Calu3 (cell line): Measurements from ENCODE around the gene PPP1R9B. TPM values are rescaled to one million over a fixed set of nuclear protein-coding genes. Genes with fewer than 3 reads are reported as not detected.
A peak's percentile ranks its signal among the peaks of the same experiment; 100 is the strongest.

Experiments used
- BruUV-seq: library from RNA; stranded (reverse); fragments of 400-500 nt; replicated peaks from 2 replicates; lab custom pipeline; 2021; lab: Mats Ljungman, UMichigan
- CTCF ChIA-PET: fragments of 300-600 bp; sonication (Branson Sonifier 250); formaldehyde crosslinking; loops from one replicate; lab custom pipeline; 2022; ENCODE audit warnings: antibody characterized with exemption; lab: Charles Lee
- DNase-seq: peaks from one replicate; pipeline ENCODE4 v3.0.0; 2022
- H3K27ac Mint-ChIP-seq: one replicate; pipeline ENCODE4 v1.8.0; 2022; ENCODE audit warnings: mixed read lengths; ENCODE audit not compliant: unreplicated experiment
- H3K27me3 Mint-ChIP-seq: one replicate; pipeline ENCODE4 v1.8.0; 2022; ENCODE audit warnings: mixed read lengths; ENCODE audit not compliant: unreplicated experiment
- H3K36me3 Mint-ChIP-seq: one replicate; pipeline ENCODE4 v1.8.0; 2022; ENCODE audit warnings: mild to moderate bottlenecking, moderate library complexity, mixed read lengths; ENCODE audit not compliant: insufficient read depth, unreplicated experiment
- H3K4me1 Mint-ChIP-seq: one replicate; pipeline ENCODE4 v1.8.0; 2022; ENCODE audit warnings: mild to moderate bottlenecking, low read depth, mixed read lengths; ENCODE audit not compliant: unreplicated experiment
- H3K4me3 Mint-ChIP-seq: one replicate; pipeline ENCODE4 v1.8.0; 2022; ENCODE audit warnings: mild to moderate bottlenecking, low read depth, moderate library complexity, mixed read lengths; ENCODE audit not compliant: unreplicated experiment
- H3K9me3 Mint-ChIP-seq: one replicate; pipeline ENCODE4 v1.8.0; 2022; ENCODE audit warnings: low read depth, mixed read lengths; ENCODE audit not compliant: unreplicated experiment
- CTCF ChIP-seq: fragments of 200-600 bp; IDR thresholded peaks from one replicate; pipeline ENCODE4 v1.8.0; 2022; ENCODE audit warnings: antibody characterized with exemption; ENCODE audit not compliant: unreplicated experiment
- intact Hi-C: fragments of 100-400 bp; cut with micrococcal nuclease; formaldehyde crosslinking; loops from one replicate; pipeline ENCODE4 v1.10.0; 2022; ENCODE audit not compliant: unreplicated experiment
- total RNA-seq: library from RNA; stranded (reverse); gene quantifications from 2 replicates; pipeline ENCODE4 v1.2.3, GENCODE V29; 2022

Gene PPP1R9B
- total RNA-seq, 1 experiment from 2014 or later = 74.3 TPM

- no peak for DNase-seq
- Mint-ChIP-seq H3K36me3 (peaks cover 12% of the 10 kb centered on the region), H3K4me1 (peaks cover 24% of the 10 kb centered on the region), H3K4me3 (no peak overlapping the region), H3K9me3 (no peaks in the 10 kb centered on the region), H3K27ac (no peak overlapping the region), H3K27me3 (peaks cover 80% of the 10 kb centered on the region)
- BruUV-seq = no TSS peak
- TF ChIP-seq CTCF = no peak
- CTCF ChIA-PET = interaction anchor here (0.7 kb wide), 1 partner anchor 70 kb away, joined by 6 read pairs; no protein-coding TSS in a partner anchor
- intact Hi-C loops = loop anchor here (5.0 kb wide), 1 partner anchor 47 kb away; no protein-coding TSS in a partner anchor
Measured at GRCh38 chr17:50163843-50164696, 13.6 kb upstream of the PPP1R9B start.

GRCh38 chr17:50162466-50163254 is 12.2 kb upstream of the PPP1R9B start:
- Mint-ChIP-seq H3K36me3 (peaks cover 12% of the 10 kb centered on the region), H3K4me1 (peaks cover 18% of the 10 kb centered on the region), H3K4me3 (no peak overlapping the region), H3K27ac (no peak overlapping the region), H3K9me3 (no peaks in the 10 kb centered on the region), H3K27me3 (peaks cover 66% of the 10 kb centered on the region)
- TF ChIP-seq CTCF = no peak
- CTCF ChIA-PET = interaction anchor here (0.8 to 2.6 kb wide), 6 partner anchors 11 to 68 kb away, joined by 3 to 11 read pairs (median 4); partner anchors contain the start of gene PDK2
- DNase-seq = no peak
- BruUV-seq = no TSS peak
- intact Hi-C loops = loop anchor here (5.0 kb wide), 1 partner anchor 45 kb away; no protein-coding TSS in a partner anchor

- H3K27ac Mint-ChIP-seq = peak overlapping the region; percentile 6
- intact Hi-C loops = loop anchor here (2.0 to 5.0 kb wide), 2 partner anchors 45 to 67 kb away; partner anchors contain the start of gene PDK2
- peaks cover 18% of the 10 kb centered on the region for H3K4me1 Mint-ChIP-seq
- CTCF ChIA-PET = interaction anchor here (0.8 to 2.6 kb wide), 8 partner anchors 10 to 135 kb away, joined by 3 to 11 read pairs (median 4); partner anchors contain the start of gene PDK2
- H3K36me3 Mint-ChIP-seq = peaks cover 12% of the 10 kb centered on the region
- H3K27me3 Mint-ChIP-seq = peaks cover 61% of the 10 kb centered on the region
- H3K9me3 Mint-ChIP-seq = no peaks in the 10 kb centered on the region
- peak overlapping the region; percentile 75 for H3K4me3 Mint-ChIP-seq
- no peak for DNase-seq
- no peak for TF ChIP-seq CTCF
- BruUV-seq = no TSS peak
Measured at GRCh38 chr17:50161911-50162288, 11.4 kb upstream of the PPP1R9B start.
